Vagina (tissue), 2 donors: ENCODE measurements around the gene FBXO10.

ENCODE experiments used
- CTCF ChIP-seq, 3 experiments: fragments of 450-650 bp in 2 of 3; fragments of 200-600 bp in 1 of 3; sonication (generic) in 1 of 3; IDR thresholded peaks; one replicate each; pipeline ENCODE4 v1.5.1; 2017 to 2019; ENCODE audit warnings: antibody characterized with exemption in 3 of 3, mild to moderate bottlenecking in 2 of 3, moderate library complexity in 2 of 3
- POLR2AphosphoS5 ChIP-seq, 2 donors: sonication (generic); formaldehyde crosslinking; IDR thresholded peaks; one replicate each; pipeline ENCODE4 v1.9.0; 2017; ENCODE audit warnings: antibody characterized with exemption in 2 of 2, mild to moderate bottlenecking in 2 of 2, low read depth in 1 of 2; ENCODE audit not compliant: insufficient read depth in 1 of 2

- no peak for TF ChIP-seq CTCF (IDR thresholded peaks at IDR 0.05)
- no peak for TF ChIP-seq POLR2AphosphoS5 (IDR thresholded peaks at IDR 0.05; ENCODE audit: insufficient read depth in 1 of 2, low read depth in 1 of 2)
Observed at GRCh38 chr9:37486256-37486615, 89.9 kb downstream of the FBXO10 start.
